ENCODE data around the gene PLEKHG2.

PLEKHG2 gene

GRCh38 chr19:39412100-39412866 is at the start of gene PLEKHG2:
PLEKHG2 (plus strand) TSS chr19:39412669; CDS start chr19:39414087, 1,418 bp downstream.
- peak within 1 kb of the TSS; percentile 84 for H2AFZ ChIP-seq (ENCODE audit: low read length)
- H3K36me3 ChIP-seq (replicated peaks; ENCODE audit: insufficient read depth, low read length): peaks cover 12% of the 10 kb centered on the region; the same call in 1 of the 2 replicates
- peak; percentile 99 for DNase-seq
- peak within 1 kb of the TSS; percentile 100; the same call in 1 of the 2 replicates for H3K27ac ChIP-seq (ENCODE audit: low read length)
- H3K79me2 ChIP-seq (ENCODE audit: low read length): peaks cover 17% of the 10 kb centered on the region
- H3K9me2 ChIP-seq (replicated peaks; ENCODE audit: insufficient read depth, low read length): no peaks in the 10 kb centered on the region
- peaks cover 44% of the 10 kb centered on the region for H3F3A ChIP-seq (ENCODE audit: insufficient read depth, low read length)
- peaks cover 15% of the 10 kb centered on the region for H3K4me1 ChIP-seq (ENCODE audit: low read length)
- peak; percentile 81; the same call in 1 of the 2 replicates for TF ChIP-seq CTCF (IDR thresholded peaks at IDR 0.05; ENCODE audit: low read length)
- no peak for TF ChIP-seq EZH2 (optimal IDR thresholded peaks at IDR 0.05; ENCODE audit: low read depth, low read length)
- no peaks in the 10 kb centered on the region for H3K27me3 ChIP-seq (replicated peaks; ENCODE audit: insufficient read depth, low read length)
- peak within 1 kb of the TSS; percentile 99 for H3K9ac ChIP-seq (ENCODE audit: low read length)
- peak within 1 kb of the TSS; percentile 97 for H3K4me2 ChIP-seq (ENCODE audit: low read depth, low read length)
- H4K20me1 ChIP-seq (ENCODE audit: insufficient read depth, low read length): peaks cover 16% of the 10 kb centered on the region; the same call in 1 of the 2 replicates
- peak within 1 kb of the TSS; percentile 79 for H3K4me3 ChIP-seq (ENCODE audit: low read length)
- H3K9me3 ChIP-seq (replicated peaks; ENCODE audit: insufficient read depth, low read length): no peaks in the 10 kb centered on the region

GRCh38 chr19:39362682-39363657 is 49.5 kb upstream of the PLEKHG2 start:
- no peaks in the 10 kb centered on the region for H4K20me1 ChIP-seq (ENCODE audit: insufficient read depth, low read length)
- H3K27me3 ChIP-seq (replicated peaks; ENCODE audit: insufficient read depth, low read length): no peaks in the 10 kb centered on the region
- no peak for TF ChIP-seq EZH2 (optimal IDR thresholded peaks at IDR 0.05; ENCODE audit: low read depth, low read length)
- TF ChIP-seq EZH2phosphoT487 (IDR thresholded peaks at IDR 0.05; ENCODE audit: low read length): no peak
- no peak for TF ChIP-seq CTCF (IDR thresholded peaks at IDR 0.05; ENCODE audit: low read length)
- peaks cover 3% of the 10 kb centered on the region; the same call in 1 of the 2 replicates for H3K36me3 ChIP-seq (replicated peaks; ENCODE audit: insufficient read depth, low read length)
- no peak overlapping the region for H2AFZ ChIP-seq (ENCODE audit: low read length)
- H3F3A ChIP-seq (ENCODE audit: insufficient read depth, low read length): no peaks in the 10 kb centered on the region
- no peaks in the 10 kb centered on the region for H3K79me2 ChIP-seq (ENCODE audit: low read length)
- no peak for DNase-seq
- H3K4me2 ChIP-seq (ENCODE audit: low read depth, low read length): no peak overlapping the region
- no peak overlapping the region for H3K9ac ChIP-seq (ENCODE audit: low read length)
- H3K9me3 ChIP-seq (replicated peaks; ENCODE audit: insufficient read depth, low read length): no peaks in the 10 kb centered on the region
- no peak overlapping the region for H3K4me3 ChIP-seq (ENCODE audit: low read length)
- no peaks in the 10 kb centered on the region for H3K4me1 ChIP-seq (ENCODE audit: low read length)
- no peaks in the 10 kb centered on the region for H3K9me2 ChIP-seq (replicated peaks; ENCODE audit: insufficient read depth, low read length)
- no peak overlapping the region for H3K27ac ChIP-seq (ENCODE audit: low read length)

- Histone ChIP-seq H3K9me2 (replicated peaks; ENCODE audit: insufficient read depth, low read length) (no peaks in the 10 kb centered on the region), H3K4me3 (ENCODE audit: low read length) (no peak overlapping the region), H3K4me2 (ENCODE audit: low read depth, low read length) (no peak overlapping the region), H3F3A (ENCODE audit: insufficient read depth, low read length) (no peaks in the 10 kb centered on the region), H3K9me3 (replicated peaks; ENCODE audit: insufficient read depth, low read length) (no peaks in the 10 kb centered on the region), H3K79me2 (ENCODE audit: low read length) (no peaks in the 10 kb centered on the region), H2AFZ (ENCODE audit: low read length) (no peak overlapping the region), H3K9ac (ENCODE audit: low read length) (no peak overlapping the region), H3K4me1 (ENCODE audit: low read length) (no peaks in the 10 kb centered on the region), H3K27me3 (replicated peaks; ENCODE audit: insufficient read depth, low read length) (no peaks in the 10 kb centered on the region), H3K27ac (ENCODE audit: low read length) (no peak overlapping the region), H4K20me1 (ENCODE audit: insufficient read depth, low read length) (no peaks in the 10 kb centered on the region), H3K36me3 (replicated peaks; ENCODE audit: insufficient read depth, low read length) (peaks cover 3% of the 10 kb centered on the region; the same call in 1 of the 2 replicates)
- TF ChIP-seq EZH2phosphoT487 (IDR thresholded peaks at IDR 0.05; ENCODE audit: low read length): no peak
- TF ChIP-seq CTCF (IDR thresholded peaks at IDR 0.05; ENCODE audit: low read length): no peak
- no peak for TF ChIP-seq EZH2 (optimal IDR thresholded peaks at IDR 0.05; ENCODE audit: low read depth, low read length)
- DNase-seq: no peak
Measured at GRCh38 chr19:39363901-39364457, 48.5 kb upstream of the PLEKHG2 start.
